ENCODE data around the gene SYNGR2. TPM values are rescaled to one million over a fixed set of nuclear protein-coding genes. Genes with fewer than 3 reads are reported as not detected.
A peak's percentile ranks its signal among the peaks of the same experiment; 100 is the strongest.

SYNGR2 gene
- total and polyA plus RNA-seq, 9 of the 15 experiments (the other 6 are each of a cell fraction or from before 2014, with no cell fraction given), result 1.4 to 173 (median 87.8) TPM

- TF ChIP-seq REST (IDR thresholded peaks at IDR 0.05; ENCODE audit: borderline replicate concordance), result 0 out of 2 replicates have a peak, but pooled peaks have one; percentile 7
- TF ChIP-seq REST (CRISPR knock-in tag; IDR thresholded peaks at IDR 0.05; ENCODE audit: low read depth), result no peak
- TF ChIP-seq, protein P1, sequence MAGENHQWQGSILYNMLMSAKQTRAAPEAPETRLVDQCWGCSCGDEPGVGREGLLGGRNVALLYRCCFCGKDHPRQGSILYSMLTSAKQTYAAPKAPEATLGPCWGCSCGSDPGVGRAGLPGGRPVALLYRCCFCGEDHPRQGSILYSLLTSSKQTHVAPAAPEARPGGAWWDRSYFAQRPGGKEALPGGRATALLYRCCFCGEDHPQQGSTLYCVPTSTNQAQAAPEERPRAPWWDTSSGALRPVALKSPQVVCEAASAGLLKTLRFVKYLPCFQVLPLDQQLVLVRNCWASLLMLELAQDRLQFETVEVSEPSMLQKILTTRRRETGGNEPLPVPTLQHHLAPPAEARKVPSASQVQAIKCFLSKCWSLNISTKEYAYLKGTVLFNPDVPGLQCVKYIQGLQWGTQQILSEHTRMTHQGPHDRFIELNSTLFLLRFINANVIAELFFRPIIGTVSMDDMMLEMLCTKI (IDR thresholded peaks at IDR 0.05; ENCODE audit: partially characterized antibody), result no peak
- TF ChIP-seq, protein P2, sequence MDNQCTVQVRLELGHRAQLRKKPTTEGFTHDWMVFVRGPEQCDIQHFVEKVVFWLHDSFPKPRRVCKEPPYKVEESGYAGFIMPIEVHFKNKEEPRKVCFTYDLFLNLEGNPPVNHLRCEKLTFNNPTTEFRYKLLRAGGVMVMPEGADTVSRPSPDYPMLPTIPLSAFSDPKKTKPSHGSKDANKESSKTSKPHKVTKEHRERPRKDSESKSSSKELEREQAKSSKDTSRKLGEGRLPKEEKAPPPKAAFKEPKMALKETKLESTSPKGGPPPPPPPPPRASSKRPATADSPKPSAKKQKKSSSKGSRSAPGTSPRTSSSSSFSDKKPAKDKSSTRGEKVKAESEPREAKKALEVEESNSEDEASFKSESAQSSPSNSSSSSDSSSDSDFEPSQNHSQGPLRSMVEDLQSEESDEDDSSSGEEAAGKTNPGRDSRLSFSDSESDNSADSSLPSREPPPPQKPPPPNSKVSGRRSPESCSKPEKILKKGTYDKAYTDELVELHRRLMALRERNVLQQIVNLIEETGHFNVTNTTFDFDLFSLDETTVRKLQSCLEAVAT (IDR thresholded peaks at IDR 0.05), result no peak
- TF ChIP-seq ZNF778 (CRISPR knock-in tag; IDR thresholded peaks at IDR 0.05), result no peak
- TF ChIP-seq NR4A1 (CRISPR knock-in tag; IDR thresholded peaks at IDR 0.05), result no peak
- peak; percentile 23; the same call in 1 of the 2 replicates for TF ChIP-seq NR4A1 (tag; IDR thresholded peaks at IDR 0.05)
- peak; percentile 11; the same call in 1 of the 2 replicates for TF ChIP-seq ZBTB17 (CRISPR knock-in tag; IDR thresholded peaks at IDR 0.05)
- TF ChIP-seq, protein P3, sequence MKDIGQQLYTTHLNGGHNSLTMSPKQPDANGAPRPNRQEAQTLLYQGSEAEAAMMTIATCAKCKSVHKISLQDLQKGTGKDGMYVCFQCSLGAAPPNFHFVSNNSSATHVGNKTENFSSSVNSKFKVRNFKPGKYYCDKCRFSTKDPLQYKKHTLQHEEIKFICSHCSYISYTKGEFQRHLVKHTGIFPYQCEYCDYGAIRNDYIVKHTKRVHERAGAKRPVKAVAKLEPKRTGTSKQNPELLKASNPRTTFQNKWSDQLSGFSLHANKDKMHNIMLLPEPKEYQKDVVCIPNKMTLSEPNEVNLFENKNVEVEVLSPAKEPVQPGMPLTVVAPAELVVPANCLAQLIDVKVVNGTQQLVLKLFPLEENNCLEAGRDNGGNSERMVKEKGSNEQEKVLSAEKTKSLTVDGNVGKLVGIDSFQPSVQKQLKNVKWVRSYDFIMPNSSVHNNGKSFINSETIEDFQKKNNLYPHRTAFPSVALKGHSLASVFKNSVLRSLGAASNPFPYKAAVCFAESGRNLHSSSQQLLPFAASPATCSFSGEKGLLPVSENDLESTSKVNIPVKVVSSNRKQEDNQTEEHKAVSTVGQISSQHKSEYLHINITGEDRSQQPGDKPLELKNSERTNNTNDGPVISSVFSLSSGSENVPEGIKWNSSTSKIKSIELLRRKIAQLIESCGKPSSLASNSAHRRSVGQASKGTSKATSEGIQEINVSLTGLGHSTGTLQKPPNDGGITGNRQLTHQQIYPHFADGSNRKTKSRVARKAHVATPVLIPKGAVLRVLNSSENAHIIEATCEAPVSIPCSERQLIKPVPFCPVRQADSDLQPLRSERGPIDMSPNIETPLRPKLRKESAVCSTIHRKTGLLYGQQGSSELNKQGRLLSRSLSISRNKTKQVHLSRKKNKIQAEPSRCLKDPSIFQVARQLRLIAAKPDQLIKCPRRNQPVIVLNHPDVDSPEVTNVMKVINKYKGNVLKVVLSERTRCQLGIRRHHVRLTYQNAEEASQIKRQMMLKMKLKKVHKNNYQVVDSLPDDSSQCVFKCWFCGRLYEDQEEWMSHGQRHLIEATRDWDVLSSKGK (CRISPR knock-in tag; IDR thresholded peaks at IDR 0.05), result no peak
- peak; percentile 45 for TF ChIP-seq TBP (optimal IDR thresholded peaks at IDR 0.05; ENCODE audit: low read depth, low read length)
- peak; percentile 48 for TF ChIP-seq MEIS2 (IDR thresholded peaks at IDR 0.05; ENCODE audit: partially characterized antibody)
- TF ChIP-seq CEBPG (CRISPR knock-in tag; IDR thresholded peaks at IDR 0.05), result no peak
- no peak for TF ChIP-seq CEBPG (tag; conservative IDR thresholded peaks at IDR 0.05 in 1 of 2, IDR thresholded peaks at IDR 0.05 in 1 of 2)
- no peak for TF ChIP-seq KHSRP (IDR thresholded peaks at IDR 0.05)
These were observed 24.1 kb upstream of the SYNGR2 start (continued) for GRCh38 chr17:78144147-78144719.

Data from K562 (cell line).